Testis (tissue), 3 donors: Measurements from ENCODE around the gene PPM1L. TPM values are rescaled to one million over a fixed set of nuclear protein-coding genes. Genes with fewer than 3 reads are reported as not detected.
A peak's percentile ranks its signal among the peaks of the same experiment; 100 is the strongest.

Source experiments
- DNase-seq: peaks from one replicate; pipeline ENCODE4 v3.0.0-alpha.2; 2019
- H3K27ac ChIP-seq, 2 donors: fragments of 200-600 bp; sonication (generic); one replicate each; pipeline ENCODE4 v1.5.1; 2019
- H3K27me3 ChIP-seq: fragments of 200-600 bp; sonication (generic); one replicate; pipeline ENCODE4 v1.5.1; 2019
- H3K36me3 ChIP-seq: fragments of 200-600 bp; sonication (generic); one replicate; pipeline ENCODE4 v1.5.1; 2017; ENCODE audit warnings: low read depth; ENCODE audit errors: missing control alignments
- H3K4me1 ChIP-seq: fragments of 200-600 bp; sonication (generic); one replicate; pipeline ENCODE4 v1.5.1; 2019
- H3K4me3 ChIP-seq, 2 donors: fragments of 200-600 bp; sonication (generic); one replicate each; pipeline ENCODE4 v1.5.1; 2017 to 2019
- H3K9me3 ChIP-seq: fragments of 200-600 bp; sonication (generic); one replicate; pipeline ENCODE4 v1.5.1; 2017
- POLR2A ChIP-seq: fragments of 450-650 bp; IDR thresholded peaks from one replicate; pipeline ENCODE4 v1.6.1; 2017; ENCODE audit warnings: antibody characterized with exemption, mild to moderate bottlenecking, moderate library complexity
- WGBS, 2 donors: methylation state at CpG; one replicate each; pipeline ENCODE4 v1.1.5; 2018; 5-methylcytosine and 5-hydroxymethylcytosine counted together
- intact Hi-C: fragments of 100-400 bp; cut with DNase I; formaldehyde crosslinking; loops from one replicate; pipeline ENCODE4 v1.15.1; 2023; ENCODE audit warnings: low total_unique reads
- polyA plus RNA-seq: library from polyadenylated mRNA; stranded (reverse); fragments of 350-450 nt; fragmentation: Illumina TruSeq; extraction: RNeasy Lipid Tissue Mini Kit (QIAGEN cat#74804); gene quantifications from one replicate; pipeline ENCODE4 v1.2.3, GENCODE V29; 2014; ENCODE audit warnings: low read depth, low replicate concordance; ENCODE audit not compliant: insufficient read depth
- total RNA-seq, 2 donors: library from RNA; depleted of rRNA; stranded (reverse); fragments of >200 nt; gene quantifications; one replicate each; pipeline ENCODE4 v1.2.3, GENCODE V29; 2016
- TF ChIP-seq, protein P1 (sequence below), 3 experiments: fragments of 450-650 bp in 2 of 3; fragments of 200-600 bp in 1 of 3; sonication (generic) in 1 of 3; IDR thresholded peaks; one replicate each; pipeline ENCODE4 v1.5.1; 2016 to 2019; ENCODE audit warnings: antibody characterized with exemption in 3 of 3, mild to moderate bottlenecking in 2 of 3, moderate library complexity in 1 of 3

The PPM1L gene
- total and polyA plus RNA-seq, 3 donors from 2014 or later, result 4.4 to 27.7 (median 19.6) TPM

DNA sequence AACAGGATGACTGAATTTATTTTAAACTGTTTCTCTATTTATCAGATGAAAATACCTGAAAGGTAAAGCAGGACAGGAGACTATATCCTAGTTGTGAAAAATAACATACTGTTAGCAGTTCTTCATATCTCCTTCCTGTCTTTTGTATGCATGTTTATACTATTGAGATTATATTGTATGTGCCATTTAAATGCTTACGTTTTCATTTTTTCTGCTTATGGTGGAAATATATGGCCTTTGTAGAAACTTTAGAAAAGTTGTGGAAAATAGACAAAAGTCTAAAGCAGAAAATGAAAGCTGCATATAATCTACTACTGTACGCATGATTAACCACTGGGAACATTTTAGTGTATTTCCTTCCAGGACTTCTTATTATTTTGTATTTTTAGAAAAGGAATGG is 2.1 kb upstream of the PPM1L start:
- 14 to 19% methylated on average over 2 of the region's 2 CpGs for WGBS, 2 donors
- Histone ChIP-seq H3K27me3 (no peaks in the 10 kb centered on the region), H3K9me3 (no peaks in the 10 kb centered on the region), H3K36me3 (no peaks in the 10 kb centered on the region), H3K4me3 (peak overlapping the region in 1 of 2 donors; percentile 85), H3K27ac (peak overlapping the region in 1 of 2 donors; percentile 89), H3K4me1 (peaks cover 16% of the 10 kb centered on the region)
- no peak for DNase-seq
- intact Hi-C loops, result no loop called here
- TF ChIP-seq, protein P1, sequence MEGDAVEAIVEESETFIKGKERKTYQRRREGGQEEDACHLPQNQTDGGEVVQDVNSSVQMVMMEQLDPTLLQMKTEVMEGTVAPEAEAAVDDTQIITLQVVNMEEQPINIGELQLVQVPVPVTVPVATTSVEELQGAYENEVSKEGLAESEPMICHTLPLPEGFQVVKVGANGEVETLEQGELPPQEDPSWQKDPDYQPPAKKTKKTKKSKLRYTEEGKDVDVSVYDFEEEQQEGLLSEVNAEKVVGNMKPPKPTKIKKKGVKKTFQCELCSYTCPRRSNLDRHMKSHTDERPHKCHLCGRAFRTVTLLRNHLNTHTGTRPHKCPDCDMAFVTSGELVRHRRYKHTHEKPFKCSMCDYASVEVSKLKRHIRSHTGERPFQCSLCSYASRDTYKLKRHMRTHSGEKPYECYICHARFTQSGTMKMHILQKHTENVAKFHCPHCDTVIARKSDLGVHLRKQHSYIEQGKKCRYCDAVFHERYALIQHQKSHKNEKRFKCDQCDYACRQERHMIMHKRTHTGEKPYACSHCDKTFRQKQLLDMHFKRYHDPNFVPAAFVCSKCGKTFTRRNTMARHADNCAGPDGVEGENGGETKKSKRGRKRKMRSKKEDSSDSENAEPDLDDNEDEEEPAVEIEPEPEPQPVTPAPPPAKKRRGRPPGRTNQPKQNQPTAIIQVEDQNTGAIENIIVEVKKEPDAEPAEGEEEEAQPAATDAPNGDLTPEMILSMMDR (IDR thresholded peaks at IDR 0.05), result no peak
- no peak for TF ChIP-seq POLR2A

DNA sequence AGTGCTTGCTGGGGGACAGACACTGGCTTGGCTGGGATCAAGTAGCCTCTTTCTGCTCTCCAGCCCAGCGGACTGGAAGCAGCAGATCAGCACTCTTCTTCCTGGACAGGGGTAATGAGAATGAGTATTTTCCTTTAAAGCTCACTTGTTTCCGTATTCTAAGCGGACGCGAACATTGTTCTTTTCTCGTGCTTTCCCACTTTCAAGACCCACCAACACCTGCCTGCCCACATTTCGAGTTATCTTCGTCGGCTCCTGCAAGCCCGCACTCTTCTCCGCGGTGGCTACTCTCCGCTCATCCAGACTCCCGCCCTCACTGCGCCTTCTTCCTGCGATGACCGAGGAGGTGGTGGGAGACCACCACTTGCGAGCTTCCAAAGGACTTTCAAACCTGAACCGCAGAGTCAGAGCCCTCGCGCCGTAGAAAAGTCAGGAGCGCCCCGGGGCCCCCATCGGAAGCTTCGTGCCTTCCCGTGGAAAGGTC is 1.6 kb upstream of the PPM1L start:
- WGBS, 2 donors, result 0 to 1% methylated on average over 18 to 27 of the region's 27 CpGs
- Histone ChIP-seq H3K4me1 (peaks cover 16% of the 10 kb centered on the region), H3K4me3 (peak overlapping the region; percentile 63 to 85), H3K27ac (peak overlapping the region; percentile 89 to 93), H3K9me3 (no peaks in the 10 kb centered on the region), H3K36me3 (no peaks in the 10 kb centered on the region), H3K27me3 (no peaks in the 10 kb centered on the region)
- TF ChIP-seq, protein P1 (IDR thresholded peaks at IDR 0.05), result no peak
- no peak for TF ChIP-seq POLR2A
- intact Hi-C loops, result no loop called here
- peak; percentile 59 for DNase-seq

DNA sequence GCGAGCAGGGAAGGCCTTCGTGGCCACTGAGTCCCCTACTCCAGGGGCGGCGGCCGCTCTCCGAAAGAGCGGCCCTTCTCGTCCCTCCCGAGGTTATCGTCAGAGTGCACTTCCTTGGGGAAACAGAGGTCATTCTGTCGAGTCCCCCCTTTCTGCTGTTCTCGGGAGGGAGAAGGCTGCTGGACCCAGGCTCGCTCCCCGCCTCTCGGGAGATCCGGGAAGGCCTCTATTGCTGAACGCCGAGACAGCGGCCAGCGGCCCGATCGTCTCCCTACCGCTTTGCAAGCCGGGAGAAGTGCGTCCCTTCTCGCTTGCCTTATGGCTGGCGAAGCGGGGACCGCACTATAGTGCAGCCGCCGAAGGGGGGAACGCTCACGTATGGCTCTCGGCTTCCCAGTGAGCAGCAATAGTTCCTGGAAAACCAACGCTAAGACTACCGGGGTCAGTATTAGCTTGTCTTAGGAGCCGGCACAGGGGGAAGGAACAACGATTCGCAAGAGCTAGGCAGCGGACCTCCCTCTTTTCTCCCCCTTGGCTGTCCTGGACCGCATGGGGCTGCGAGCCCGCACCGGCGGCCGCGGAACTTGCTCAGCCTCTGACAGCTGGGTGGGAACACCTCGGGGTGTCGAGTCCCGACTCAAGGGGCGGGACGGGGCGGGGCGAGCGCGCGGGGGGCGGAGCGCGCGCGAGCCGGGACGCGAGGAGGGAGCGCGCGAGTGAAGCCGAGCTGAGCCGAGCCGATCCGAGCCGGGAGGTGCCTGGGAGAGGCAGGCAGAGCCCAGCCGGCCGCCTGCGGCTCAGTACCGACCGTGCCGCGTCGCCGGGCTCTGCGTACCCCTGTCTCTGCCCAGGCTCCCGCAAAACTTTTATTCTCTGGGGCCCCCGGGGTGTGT is 930 bp upstream of the PPM1L start:
- Histone ChIP-seq H3K9me3 (no peaks in the 10 kb centered on the region), H3K36me3 (no peaks in the 10 kb centered on the region), H3K4me1 (peaks cover 16% of the 10 kb centered on the region), H3K27ac (peak overlapping the region; percentile 89 to 93), H3K4me3 (peak overlapping the region; percentile 63 to 85), H3K27me3 (no peaks in the 10 kb centered on the region)
- intact Hi-C loops, result no loop called here
- WGBS, 2 donors, result 0% methylated on average over 9 to 73 of the region's 85 CpGs
- peak; percentile 77 for TF ChIP-seq POLR2A
- TF ChIP-seq, protein P1 (IDR thresholded peaks at IDR 0.05), result peak in 2 of 3 experiments; percentile 1 to 18
- DNase-seq, result peak; percentile 95

DNA sequence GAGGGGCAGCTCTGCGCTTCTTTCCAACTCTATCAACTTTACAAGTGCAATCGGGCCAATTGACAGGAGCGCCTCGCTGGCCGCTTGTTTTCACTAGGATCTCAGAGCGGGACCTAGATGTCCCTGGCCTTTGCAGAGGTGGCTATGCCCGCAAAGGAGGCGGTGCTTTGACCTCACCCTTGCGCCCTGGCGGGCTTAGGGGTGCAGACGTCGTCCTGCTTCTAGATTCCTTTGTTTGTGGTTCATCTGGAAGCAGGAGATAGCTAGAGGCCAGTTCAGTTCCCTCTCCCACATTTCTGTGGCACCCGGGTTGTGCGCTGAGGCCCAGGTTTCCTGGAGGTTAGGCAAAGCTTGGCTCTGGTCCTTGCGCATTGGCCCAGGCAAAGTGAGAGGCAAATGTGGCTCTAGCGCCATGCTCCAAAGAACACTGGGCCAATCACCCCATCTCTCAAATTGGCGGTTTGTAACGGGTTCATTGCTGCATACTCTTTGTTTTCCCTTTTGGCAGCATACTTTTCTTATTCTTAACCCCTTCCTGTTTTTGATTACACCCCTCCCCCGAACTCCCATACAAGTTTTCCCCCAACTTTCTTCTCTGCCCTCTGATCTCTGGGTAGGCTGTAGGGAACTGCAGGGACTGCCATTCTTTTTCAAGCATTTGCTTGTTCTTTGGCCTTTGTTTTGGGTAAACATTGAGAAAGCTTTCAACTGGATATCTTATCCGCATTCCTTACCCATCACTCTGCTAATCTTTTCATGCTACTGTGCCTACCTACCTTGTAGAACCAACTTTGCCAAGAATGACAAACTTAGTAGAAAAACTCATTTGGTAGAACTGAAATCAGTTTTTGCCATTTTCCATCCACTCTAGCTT is 1.4 kb downstream of the PPM1L start:
- Histone ChIP-seq H3K27ac (no peak overlapping the region), H3K4me3 (peak overlapping the region in 1 of 2 donors; percentile 85), H3K4me1 (peaks cover 16% of the 10 kb centered on the region), H3K27me3 (no peaks in the 10 kb centered on the region), H3K9me3 (no peaks in the 10 kb centered on the region), H3K36me3 (no peaks in the 10 kb centered on the region)
- 32 to 43% methylated on average over 15 to 20 of the region's 20 CpGs for WGBS, 2 donors
- no peak for TF ChIP-seq POLR2A
- TF ChIP-seq, protein P1 (IDR thresholded peaks at IDR 0.05), result no peak
- intact Hi-C loops, result no loop called here
- DNase-seq, result peak; percentile 23
